SH-SY5Y (cell line): ENCODE results near the gene MEX3C.

Source experiments
- GATA2 ChIP-seq: IDR thresholded peaks from 2 replicates; pipeline ENCODE4 v1.6.1; 2011; ENCODE audit warnings: mild to moderate bottlenecking, low read depth, low read length
- GATA3 ChIP-seq: IDR thresholded peaks from 2 replicates; pipeline ENCODE4 v1.6.1; 2011; ENCODE audit warnings: low read depth, mild to moderate bottlenecking, low read length, moderate library complexity

- no peak for TF ChIP-seq GATA2
- no peak for TF ChIP-seq GATA3
These were observed 1.2 kb downstream of the MEX3C start for GRCh38 chr18:51196118-51196810.
